ENCODE data around the gene CEMIP.

Gene CEMIP

DNA sequence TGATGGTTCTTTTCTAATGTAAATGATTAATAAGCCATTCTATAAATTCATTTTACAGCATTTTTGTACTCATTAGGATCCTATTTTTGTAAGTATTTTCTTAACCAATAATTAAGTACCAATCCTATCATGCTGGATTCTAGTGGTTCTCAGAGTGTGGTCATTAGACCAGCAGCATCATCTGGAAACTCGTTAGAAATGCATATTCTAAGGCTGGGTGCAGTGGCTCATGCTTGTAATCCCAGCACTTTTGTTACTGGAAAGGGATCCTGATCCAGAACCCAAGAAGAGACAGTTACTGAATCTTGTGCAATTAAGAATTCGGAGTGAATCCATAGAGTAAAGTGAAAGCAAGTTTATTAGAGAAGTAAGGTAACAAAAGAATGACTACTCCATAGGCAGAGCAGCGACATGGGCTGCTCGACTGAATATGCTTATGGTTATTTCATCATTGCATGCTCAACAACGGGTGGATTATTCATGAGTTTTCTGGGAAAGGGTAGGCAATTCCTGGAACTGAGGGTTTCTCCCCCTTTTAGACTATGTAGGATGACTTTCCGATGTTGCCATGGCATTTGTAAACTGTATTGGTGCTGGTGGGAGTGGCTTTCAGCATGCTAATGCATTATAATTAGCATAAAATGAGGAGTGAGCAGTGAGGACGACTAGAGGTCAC lies 9.9 kb upstream of the CEMIP start:
- TF ChIP-seq, protein P1, sequence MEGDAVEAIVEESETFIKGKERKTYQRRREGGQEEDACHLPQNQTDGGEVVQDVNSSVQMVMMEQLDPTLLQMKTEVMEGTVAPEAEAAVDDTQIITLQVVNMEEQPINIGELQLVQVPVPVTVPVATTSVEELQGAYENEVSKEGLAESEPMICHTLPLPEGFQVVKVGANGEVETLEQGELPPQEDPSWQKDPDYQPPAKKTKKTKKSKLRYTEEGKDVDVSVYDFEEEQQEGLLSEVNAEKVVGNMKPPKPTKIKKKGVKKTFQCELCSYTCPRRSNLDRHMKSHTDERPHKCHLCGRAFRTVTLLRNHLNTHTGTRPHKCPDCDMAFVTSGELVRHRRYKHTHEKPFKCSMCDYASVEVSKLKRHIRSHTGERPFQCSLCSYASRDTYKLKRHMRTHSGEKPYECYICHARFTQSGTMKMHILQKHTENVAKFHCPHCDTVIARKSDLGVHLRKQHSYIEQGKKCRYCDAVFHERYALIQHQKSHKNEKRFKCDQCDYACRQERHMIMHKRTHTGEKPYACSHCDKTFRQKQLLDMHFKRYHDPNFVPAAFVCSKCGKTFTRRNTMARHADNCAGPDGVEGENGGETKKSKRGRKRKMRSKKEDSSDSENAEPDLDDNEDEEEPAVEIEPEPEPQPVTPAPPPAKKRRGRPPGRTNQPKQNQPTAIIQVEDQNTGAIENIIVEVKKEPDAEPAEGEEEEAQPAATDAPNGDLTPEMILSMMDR (IDR thresholded peaks at IDR 0.05; ENCODE audit: low read depth, low read length, missing control alignments) = no peak
- DNase-seq (ENCODE audit: extremely low read depth, low read depth) = no peak
- H3K4me3 ChIP-seq (replicated peaks; ENCODE audit: low read depth, low read length) = no peak overlapping the region

DNA sequence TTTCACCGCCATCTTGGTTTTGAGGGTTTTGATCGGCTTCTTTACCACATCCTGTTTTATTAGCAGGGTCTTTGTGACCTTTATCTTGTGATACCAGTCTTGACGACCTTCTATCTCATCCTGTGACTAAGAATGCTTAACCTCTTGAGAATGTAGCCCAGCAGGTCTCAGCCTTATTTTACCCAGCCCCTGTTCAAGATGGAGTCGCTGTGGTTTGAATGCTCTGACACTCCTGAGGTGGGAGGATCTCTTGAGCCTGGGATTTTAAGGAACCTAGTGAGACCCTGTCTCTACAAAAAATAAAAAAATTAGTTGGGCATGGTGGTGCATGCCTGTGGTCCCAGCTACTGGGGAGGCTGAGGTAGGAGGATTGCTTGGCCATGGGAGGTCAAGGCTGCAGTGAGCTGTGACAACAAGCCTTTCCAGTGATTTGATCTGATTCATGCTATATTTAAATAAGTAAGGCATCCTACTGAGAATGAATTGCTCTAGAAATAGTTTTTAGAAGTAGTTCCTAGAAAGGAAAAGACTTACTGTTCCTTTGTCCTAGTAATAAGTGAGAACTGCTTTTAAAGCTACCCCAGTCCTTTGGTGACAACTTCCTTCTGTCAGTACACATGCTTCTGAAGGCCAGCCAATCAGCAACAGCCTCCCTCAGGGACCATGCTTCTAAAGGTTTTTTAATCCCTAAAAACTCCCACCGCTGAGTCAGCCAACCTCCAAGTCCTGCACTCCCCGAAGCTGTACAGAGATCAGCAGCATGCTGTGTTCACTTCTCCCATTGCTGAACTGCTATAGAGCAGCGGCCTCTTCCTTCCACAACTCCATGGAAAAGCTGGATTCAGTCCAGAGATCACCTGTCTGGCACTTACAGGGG lies 9.1 kb upstream of the CEMIP start:
- TF ChIP-seq, protein P1 (IDR thresholded peaks at IDR 0.05; ENCODE audit: low read depth, low read length, missing control alignments) = no peak
- H3K4me3 ChIP-seq (replicated peaks; ENCODE audit: low read depth, low read length) = no peak overlapping the region
- DNase-seq (ENCODE audit: extremely low read depth, low read depth) = no peak

DNA sequence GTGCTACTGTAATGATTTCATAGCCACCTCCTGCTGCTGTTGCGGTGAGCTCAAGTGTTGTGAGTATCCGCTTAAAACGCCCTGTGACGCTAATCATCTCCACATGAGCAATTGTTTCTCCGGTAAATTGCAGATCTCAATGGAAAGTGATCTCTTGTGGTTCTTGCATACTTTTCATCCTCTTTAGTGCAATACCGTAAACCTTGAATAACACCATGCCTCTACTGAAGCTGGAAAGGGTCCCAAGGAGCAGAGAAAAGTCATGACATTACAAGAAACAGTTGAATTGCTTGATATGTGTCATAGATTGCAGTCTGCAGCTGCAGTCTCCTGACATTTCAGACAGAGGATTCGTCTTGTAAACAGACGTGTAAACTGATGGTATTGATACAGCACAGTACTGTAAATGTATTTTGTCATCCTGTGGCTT lies 6.0 kb upstream of the CEMIP start:
- H3K4me3 ChIP-seq (replicated peaks; ENCODE audit: low read depth, low read length) = no peak overlapping the region
- TF ChIP-seq, protein P1 (IDR thresholded peaks at IDR 0.05; ENCODE audit: low read depth, low read length, missing control alignments) = no peak
- DNase-seq (ENCODE audit: extremely low read depth, low read depth) = no peak

DNA sequence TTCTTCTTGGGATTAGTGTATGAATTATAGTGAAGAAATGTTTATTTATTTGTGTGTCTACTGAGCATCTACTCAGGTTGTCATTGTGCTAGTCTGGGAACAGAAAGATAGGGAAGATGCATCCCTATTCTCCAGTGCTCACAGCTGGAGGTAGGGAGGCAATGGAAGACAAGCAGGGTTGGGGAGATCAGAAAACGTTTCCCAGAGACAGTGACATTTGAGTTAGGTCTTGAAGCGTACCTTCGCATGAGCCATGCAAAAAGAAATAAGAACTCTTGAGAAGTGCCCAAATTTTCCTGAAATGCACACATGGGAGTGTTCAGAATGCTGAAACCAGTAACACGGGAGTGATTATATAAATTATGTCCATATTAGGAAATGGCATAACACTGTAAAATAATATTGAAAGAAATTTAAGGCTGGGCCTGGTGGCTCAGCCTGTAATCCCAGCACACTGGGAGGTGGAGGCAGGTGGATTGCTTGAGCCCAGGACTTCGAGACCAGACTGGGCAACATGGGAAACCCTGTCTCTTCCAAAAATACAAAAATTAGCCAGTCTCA lies 5.3 kb upstream of the CEMIP start:
- no peak for DNase-seq (ENCODE audit: extremely low read depth, low read depth)
- TF ChIP-seq, protein P1 (IDR thresholded peaks at IDR 0.05; ENCODE audit: low read depth, low read length, missing control alignments) = no peak
- no peak overlapping the region for H3K4me3 ChIP-seq (replicated peaks; ENCODE audit: low read depth, low read length)

DNA sequence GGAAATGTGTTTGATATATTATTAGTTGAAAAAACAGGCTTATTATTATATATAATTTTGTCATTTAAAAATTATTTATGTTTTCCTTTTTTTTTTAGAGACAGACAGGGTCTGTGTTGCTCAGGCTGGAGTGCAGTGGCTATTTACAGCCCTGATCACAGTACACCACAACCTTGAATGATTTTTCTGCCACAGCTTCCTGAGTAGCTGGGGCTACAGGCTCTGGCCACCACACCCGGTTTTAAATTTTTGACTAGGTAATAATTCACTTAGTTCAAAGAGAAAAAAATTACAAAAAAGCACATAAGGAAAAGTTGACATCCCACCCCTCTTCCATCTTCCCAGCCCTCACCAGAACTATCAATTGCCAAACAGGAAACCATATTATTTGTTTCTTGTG lies 4.7 kb upstream of the CEMIP start:
- TF ChIP-seq, protein P1 (IDR thresholded peaks at IDR 0.05; ENCODE audit: low read depth, low read length, missing control alignments) = no peak
- H3K4me3 ChIP-seq (replicated peaks; ENCODE audit: low read depth, low read length) = no peak overlapping the region
- no peak for DNase-seq (ENCODE audit: extremely low read depth, low read depth)

DNA sequence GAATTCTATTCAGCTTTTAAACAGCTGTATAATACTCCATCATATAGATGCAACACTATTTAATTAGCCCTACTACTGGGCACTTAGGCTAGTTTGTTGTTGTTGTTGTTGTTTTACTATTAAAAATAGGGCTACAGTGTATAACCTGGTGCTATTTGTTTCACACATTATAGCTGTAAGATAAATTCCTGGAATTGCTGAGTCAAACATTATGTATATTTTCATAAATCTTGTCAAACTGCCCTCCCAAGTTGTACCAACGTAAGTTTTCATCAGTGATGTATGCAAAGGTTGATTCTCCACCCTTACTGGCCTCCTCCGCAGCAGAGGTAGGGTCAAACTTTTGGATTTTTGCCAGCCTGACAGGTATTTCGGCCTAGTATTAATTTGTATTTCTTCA lies 3.8 kb upstream of the CEMIP start:
- TF ChIP-seq, protein P1 (IDR thresholded peaks at IDR 0.05; ENCODE audit: low read depth, low read length, missing control alignments) = no peak
- no peak for DNase-seq (ENCODE audit: extremely low read depth, low read depth)
- no peak overlapping the region for H3K4me3 ChIP-seq (replicated peaks; ENCODE audit: low read depth, low read length)
